Stimulated activated CD8-positive, alpha-beta memory T cell treated with anti-CD3 and anti-CD28 coated beads, Interleukin-12 subunit alpha, Interleukin-12 subunit beta, amount 100 ng/mL, for 1 hour (primary cell): ENCODE data around the gene HPCAL4.

ENCODE experiments used
- DNase-seq: peaks from one replicate; pipeline ENCODE4 v3.0.0-alpha.2; 2020; ENCODE audit warnings: low read depth

HPCAL4 gene

GRCh38 chr1:39649636-39650185 lies 41.5 kb downstream of the HPCAL4 start:
- no peak for DNase-seq

GRCh38 chr1:39648496-39648895 lies 42.7 kb downstream of the HPCAL4 start:
- DNase-seq = no peak

GRCh38 chr1:39647247-39647646 lies 44.0 kb downstream of the HPCAL4 start:
- no peak for DNase-seq

- no peak for DNase-seq
Measured at GRCh38 chr1:39646232-39647081, 44.8 kb downstream of the HPCAL4 start.

- no peak for DNase-seq
Measured at GRCh38 chr1:39645411-39646043, 45.7 kb downstream of the HPCAL4 start.

GRCh38 chr1:39643705-39644104 lies 47.5 kb downstream of the HPCAL4 start:
- no peak for DNase-seq

GRCh38 chr1:39642796-39643195 lies 48.4 kb downstream of the HPCAL4 start:
- no peak for DNase-seq

GRCh38 chr1:39640861-39641260 lies 50.4 kb downstream of the HPCAL4 start:
- no peak for DNase-seq

GRCh38 chr1:39639305-39640130 lies 51.7 kb downstream of the HPCAL4 start, which contains the start of gene HEYL:
Gene HEYL, minus strand, starts transcription at chr1:39639643. Its CDS starts 18 bp downstream, at chr1:39639625.
- peak; percentile 33 for DNase-seq

- DNase-seq = no peak
Measured at GRCh38 chr1:39638965-39639304, 52.3 kb downstream of the HPCAL4 start.

GRCh38 chr1:39637361-39637760 lies 53.9 kb downstream of the HPCAL4 start:
- DNase-seq = no peak

GRCh38 chr1:39635871-39636210 lies 55.4 kb downstream of the HPCAL4 start:
- DNase-seq = no peak

- no peak for DNase-seq
Measured at GRCh38 chr1:39635205-39635870, 55.9 kb downstream of the HPCAL4 start.

GRCh38 chr1:39633422-39633821 lies 57.8 kb downstream of the HPCAL4 start:
- DNase-seq = no peak

- no peak for DNase-seq
Measured at GRCh38 chr1:39632682-39633417, 58.4 kb downstream of the HPCAL4 start.

GRCh38 chr1:39632323-39632681 lies 58.9 kb downstream of the HPCAL4 start:
- DNase-seq = no peak

- DNase-seq = no peak
Measured at GRCh38 chr1:39631361-39632322, 59.6 kb downstream of the HPCAL4 start.

- DNase-seq = no peak
Measured at GRCh38 chr1:39628807-39629350, 62.4 kb downstream of the HPCAL4 start.
